ENCODE data around the gene GPR42. TPM values are rescaled to one million over a fixed set of nuclear protein-coding genes. Genes with fewer than 3 reads are reported as not detected.

Gene GPR42, protein sequence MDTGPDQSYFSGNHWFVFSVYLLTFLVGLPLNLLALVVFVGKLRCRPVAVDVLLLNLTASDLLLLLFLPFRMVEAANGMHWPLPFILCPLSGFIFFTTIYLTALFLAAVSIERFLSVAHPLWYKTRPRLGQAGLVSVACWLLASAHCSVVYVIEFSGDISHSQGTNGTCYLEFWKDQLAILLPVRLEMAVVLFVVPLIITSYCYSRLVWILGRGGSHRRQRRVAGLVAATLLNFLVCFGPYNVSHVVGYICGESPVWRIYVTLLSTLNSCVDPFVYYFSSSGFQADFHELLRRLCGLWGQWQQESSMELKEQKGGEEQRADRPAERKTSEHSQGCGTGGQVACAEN
- not detected in 2 replicates for total RNA-seq

GRCh38 chr19:35370722-35371121 is at the start of gene GPR42:
TSS of gene GPR42 (plus strand) at chr19:35371068. CDS start at chr19:35371360, 292 bp downstream.

DNA sequence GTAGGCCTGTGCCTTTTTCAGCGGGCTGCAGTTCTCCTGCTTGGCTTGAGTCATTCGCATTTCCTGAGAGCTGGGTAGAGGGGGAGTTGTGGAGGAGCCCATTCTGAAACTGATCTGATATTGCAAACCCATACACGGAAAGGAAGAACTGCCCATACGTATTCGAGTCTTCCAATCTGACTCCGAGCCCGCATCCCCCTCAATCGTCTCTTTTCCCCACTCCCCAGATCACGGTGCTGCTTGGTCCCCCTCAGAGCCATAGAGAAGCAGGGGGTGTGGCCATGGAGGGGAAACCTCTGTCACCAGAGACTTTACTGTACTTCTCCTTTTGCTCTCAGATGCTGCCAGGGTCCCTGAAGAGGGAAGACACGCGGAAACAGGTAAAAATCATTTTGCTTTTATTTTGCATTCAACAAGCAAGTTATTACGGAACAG is 42.0 kb upstream of the GPR42 start, which contains the start of gene CD22:
Gene CD22 (plus strand): TSS at position 337 of the 435 bp plus-strand sequence. CDS start 2,854 bp downstream, outside the sequence.

GRCh38 chr19:35347171-35347929 is 23.5 kb upstream of the GPR42 start, which contains the start of gene FFAR1:
TSS of gene FFAR1 (plus strand) at chr19:35347902. CDS start at chr19:35351552, 3,650 bp downstream.

DNA sequence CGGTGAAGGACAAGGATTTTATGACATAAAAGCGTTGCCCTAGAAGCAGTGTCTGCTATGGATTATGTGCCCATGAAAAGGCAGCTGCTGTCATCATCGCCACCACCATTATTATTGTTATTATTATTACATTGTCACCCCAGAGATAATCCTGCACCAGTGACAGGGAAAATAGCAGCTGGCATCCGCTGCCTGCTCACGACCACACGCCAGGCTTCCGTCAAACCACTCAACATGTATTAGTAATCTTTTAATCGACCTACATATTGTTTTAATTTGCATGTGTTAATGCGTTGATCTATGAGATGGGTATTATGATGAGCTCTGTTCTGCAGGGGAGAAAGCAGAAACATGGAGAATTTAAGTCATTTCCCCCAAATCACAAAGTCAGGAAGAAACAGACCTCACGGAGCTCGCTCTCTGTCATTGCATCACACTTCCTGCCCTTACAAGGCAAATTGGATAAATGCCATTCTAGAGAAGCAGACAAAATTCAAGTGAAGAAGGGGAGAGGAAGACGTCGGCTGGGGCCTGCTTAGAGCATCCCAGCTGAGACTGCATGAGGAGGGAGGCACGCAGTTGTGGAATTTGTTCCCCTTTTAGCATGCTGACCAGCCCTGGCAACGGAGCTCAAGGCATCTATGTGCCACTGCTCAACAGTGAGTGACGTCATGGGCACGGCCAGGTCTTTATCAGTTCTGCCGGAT is 12.8 kb upstream of the GPR42 start, which contains the start of gene FFAR3:
Gene FFAR3 (plus strand): TSS at position 594 of the 707 bp plus-strand sequence. CDS start 431 bp downstream, outside the sequence.

Small RNA genes within 50 kb of the gene (small RNA-seq; reads per million reads assigned to genes)
- gene RN7SL491P, result not detected

Other genes starting within 250 kb of the GPR42 start
- not detected in 2 replicates for gene LGI4, start 236.0 kb upstream of the GPR42 start, total RNA-seq
- gene FXYD1, start 232.2 kb upstream of the GPR42 start, total RNA-seq, result 0.32 and 0.52 TPM in 2 replicates
- gene FXYD7, start 227.8 kb upstream of the GPR42 start, total RNA-seq, result not detected in 2 replicates
- gene FXYD5, start 216.3 kb upstream of the GPR42 start, total RNA-seq, result 46.0 and 64.4 TPM in 2 replicates
- not detected in 2 replicates for gene FAM187B, start 142.3 kb upstream of the GPR42 start, total RNA-seq
- gene LSR, start 122.1 kb upstream of the GPR42 start, total RNA-seq, result 0.11 and 0.13 TPM in 2 replicates
- 45.9 and 51.5 TPM in 2 replicates for gene USF2, start 102.1 kb upstream of the GPR42 start, total RNA-seq
- gene HAMP, start 88.5 kb upstream of the GPR42 start, total RNA-seq, result under 0.01 TPM in 1 of 2 replicates, not detected in the other
- gene MAG, start 78.9 kb upstream of the GPR42 start, total RNA-seq, result not detected in 2 replicates
- gene CD22, start 41.9 kb upstream of the GPR42 start, total RNA-seq, result under 0.01 and 0.97 TPM in 2 replicates
- gene FFAR1, start 23.2 kb upstream of the GPR42 start, total RNA-seq, result not detected in 2 replicates
- not detected in 2 replicates for gene FFAR3, start 12.6 kb upstream of the GPR42 start, total RNA-seq
- not detected in 2 replicates for gene FFAR2, start 77.2 kb downstream of the GPR42 start, total RNA-seq
- gene KRTDAP, start 119.4 kb downstream of the GPR42 start, total RNA-seq, result not detected in 2 replicates
- 12.1 and 21.0 TPM in 2 replicates for gene DMKN, start 142.6 kb downstream of the GPR42 start, total RNA-seq
- gene SBSN, start 157.2 kb downstream of the GPR42 start, total RNA-seq, result 1.9 and 2.5 TPM in 2 replicates
- gene GAPDHS, start 162.4 kb downstream of the GPR42 start, total RNA-seq, result not detected in 2 replicates
- 46.9 and 60.5 TPM in 2 replicates for gene TMEM147, start 174.6 kb downstream of the GPR42 start, total RNA-seq
- gene ATP4A, start 192.6 kb downstream of the GPR42 start, total RNA-seq, result not detected in 2 replicates
- not detected in 2 replicates for gene PMIS2, start 215.1 kb downstream of the GPR42 start, total RNA-seq
- 4.3 and 4.6 TPM in 2 replicates for gene HAUS5, start 241.7 kb downstream of the GPR42 start, total RNA-seq